Osteoblast (primary cell): ENCODE results near the gene SLC2A3. TPM values are rescaled to one million over a fixed set of nuclear protein-coding genes. Genes with fewer than 3 reads are reported as not detected.
"Not testable (repeated sequence)": the region's sequence is repeated elsewhere in the genome, so short reads cannot be mapped to it uniquely, and the experiment has no call there.

Experiments
- DNase-seq: peaks from one replicate; pipeline ENCODE4 v3.0.0; 2011; ENCODE audit warnings: low spot score, mixed read lengths; ENCODE audit not compliant: insufficient read length; ENCODE audit errors: missing footprints
- H2AFZ ChIP-seq: 2 replicates; pipeline ENCODE4 v1.6.0; 2011; ENCODE audit warnings: mild to moderate bottlenecking, low read length
- H3K27ac ChIP-seq: 2 replicates; pipeline ENCODE4 v1.5.1; 2011; ENCODE audit warnings: mild to moderate bottlenecking, low read depth, low read length, moderate library complexity
- H3K27me3 ChIP-seq: 2 replicates; pipeline ENCODE4 v1.6.0; 2012; ENCODE audit warnings: mild to moderate bottlenecking, control low read depth, inconsistent platforms, low read length, moderate library complexity; ENCODE audit not compliant: insufficient read depth
- H3K36me3 ChIP-seq: 2 replicates; pipeline ENCODE4 v1.5.1; 2011; ENCODE audit warnings: mild to moderate bottlenecking, low read length, control low read depth, moderate library complexity; ENCODE audit not compliant: insufficient read depth
- H3K4me1 ChIP-seq: 2 replicates; pipeline ENCODE4 v1.5.1; 2011; ENCODE audit warnings: mild to moderate bottlenecking, low read length, control low read depth, moderate library complexity; ENCODE audit not compliant: insufficient read depth
- H3K4me2 ChIP-seq: 2 replicates; pipeline ENCODE4 v1.6.0; 2011; ENCODE audit warnings: mild to moderate bottlenecking, low read length; ENCODE audit not compliant: insufficient read depth
- H3K4me3 ChIP-seq: fragments of 200-600 bp; sonication (generic); 3 replicates; pipeline ENCODE4 v1.5.1; 2012; ENCODE audit warnings: mild to moderate bottlenecking, low read length, inconsistent platforms; ENCODE audit not compliant: insufficient read depth
- H3K79me2 ChIP-seq: 2 replicates; pipeline ENCODE4 v1.6.0; 2012; ENCODE audit warnings: mild to moderate bottlenecking, low read length, control low read depth, inconsistent platforms; ENCODE audit not compliant: insufficient read depth
- H3K9me3 ChIP-seq: 2 replicates; pipeline ENCODE4 v1.5.1; 2011; ENCODE audit warnings: low read depth, low read length, control low read depth
- H4K20me1 ChIP-seq: 2 replicates; pipeline ENCODE4 v1.6.0; 2012; ENCODE audit warnings: mild to moderate bottlenecking, low read length, control low read depth; ENCODE audit not compliant: insufficient read depth
- total RNA-seq: library from RNA; depleted of rRNA; stranded (reverse); fragments of >200 nt; gene quantifications from 2 replicates; pipeline ENCODE4 v1.2.3, GENCODE V29; 2012
- TF ChIP-seq, protein P1 (sequence below): IDR thresholded peaks from 2 replicates; pipeline ENCODE4 v1.5.1; 2011; ENCODE audit warnings: mild to moderate bottlenecking, low read depth, low read length, moderate library complexity; ENCODE audit errors: extremely low read depth

SLC2A3 gene
- total RNA-seq, 1 donor: 143 TPM

DNA sequence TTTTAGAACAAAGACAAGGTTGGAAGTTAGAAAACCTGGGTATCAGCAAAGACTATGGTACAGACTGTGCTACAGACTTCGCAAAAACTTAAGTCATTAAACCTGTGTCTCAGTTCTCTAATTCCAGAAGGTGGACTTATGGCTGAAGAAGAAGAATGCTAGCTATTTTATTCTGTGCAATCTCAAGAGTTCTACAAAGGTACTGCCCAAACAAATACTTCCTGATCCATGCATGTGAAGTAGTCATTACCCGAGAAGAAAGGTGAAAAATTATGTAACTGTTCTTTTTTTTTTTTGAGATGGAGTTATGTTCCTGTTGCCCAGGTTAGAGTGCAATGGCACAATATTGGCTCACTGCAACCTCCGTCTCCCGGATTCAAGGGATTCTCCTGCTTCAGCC, 45.5 kb upstream of the SLC2A3 start:
- H4K20me1 ChIP-seq: no peaks in the 10 kb centered on the region
- H3K4me2 ChIP-seq: no peak overlapping the region
- no peaks in the 10 kb centered on the region for H3K4me1 ChIP-seq
- H2AFZ ChIP-seq: no peak overlapping the region
- no peaks in the 10 kb centered on the region for H3K79me2 ChIP-seq
- TF ChIP-seq, protein P1, sequence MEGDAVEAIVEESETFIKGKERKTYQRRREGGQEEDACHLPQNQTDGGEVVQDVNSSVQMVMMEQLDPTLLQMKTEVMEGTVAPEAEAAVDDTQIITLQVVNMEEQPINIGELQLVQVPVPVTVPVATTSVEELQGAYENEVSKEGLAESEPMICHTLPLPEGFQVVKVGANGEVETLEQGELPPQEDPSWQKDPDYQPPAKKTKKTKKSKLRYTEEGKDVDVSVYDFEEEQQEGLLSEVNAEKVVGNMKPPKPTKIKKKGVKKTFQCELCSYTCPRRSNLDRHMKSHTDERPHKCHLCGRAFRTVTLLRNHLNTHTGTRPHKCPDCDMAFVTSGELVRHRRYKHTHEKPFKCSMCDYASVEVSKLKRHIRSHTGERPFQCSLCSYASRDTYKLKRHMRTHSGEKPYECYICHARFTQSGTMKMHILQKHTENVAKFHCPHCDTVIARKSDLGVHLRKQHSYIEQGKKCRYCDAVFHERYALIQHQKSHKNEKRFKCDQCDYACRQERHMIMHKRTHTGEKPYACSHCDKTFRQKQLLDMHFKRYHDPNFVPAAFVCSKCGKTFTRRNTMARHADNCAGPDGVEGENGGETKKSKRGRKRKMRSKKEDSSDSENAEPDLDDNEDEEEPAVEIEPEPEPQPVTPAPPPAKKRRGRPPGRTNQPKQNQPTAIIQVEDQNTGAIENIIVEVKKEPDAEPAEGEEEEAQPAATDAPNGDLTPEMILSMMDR: no peak
- DNase-seq: no peak
- no peak overlapping the region for H3K4me3 ChIP-seq
- H3K36me3 ChIP-seq: no peaks in the 10 kb centered on the region
- no peak overlapping the region for H3K27ac ChIP-seq
- H3K27me3 ChIP-seq: no peaks in the 10 kb centered on the region
- no peaks in the 10 kb centered on the region for H3K9me3 ChIP-seq

DNA sequence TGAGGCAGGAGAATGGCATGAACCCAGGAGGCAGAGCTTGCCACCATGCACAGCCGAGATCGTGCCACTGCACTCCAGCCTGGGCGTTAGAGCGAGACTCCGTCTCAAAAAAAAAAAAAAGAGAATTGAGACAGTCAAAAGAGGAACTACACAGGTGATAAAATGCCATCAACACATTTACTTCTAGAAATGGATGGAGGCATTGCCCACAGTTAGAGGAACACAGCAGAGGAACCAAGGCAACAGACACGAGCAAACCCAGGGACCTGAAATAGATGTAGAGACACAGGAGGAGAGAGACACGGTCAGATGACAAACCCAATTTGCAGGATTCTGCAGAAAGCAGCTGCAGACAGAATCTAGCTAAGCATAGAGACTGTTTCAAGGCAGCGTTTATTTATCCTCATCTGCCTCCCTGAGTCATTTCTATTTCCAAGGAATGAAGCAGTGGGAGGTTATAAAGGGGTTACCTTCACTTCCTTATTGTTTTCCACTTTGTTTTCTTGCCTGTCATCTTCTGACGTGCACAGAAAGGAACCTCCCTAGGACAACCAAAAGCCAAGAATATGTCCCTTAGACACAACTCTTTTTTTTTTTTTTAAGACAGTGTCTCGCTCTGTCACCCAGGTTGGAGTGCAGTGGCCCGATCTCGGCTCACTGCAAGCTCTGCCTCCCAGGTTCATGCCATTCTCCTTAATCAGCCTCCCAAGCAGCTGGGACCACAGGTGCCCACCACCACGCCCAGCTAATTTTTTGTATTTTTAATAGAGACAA, 41.6 kb upstream of the SLC2A3 start:
- H3K27ac ChIP-seq, H3K36me3 ChIP-seq, H3K4me3 ChIP-seq, H3K9me3 ChIP-seq, H2AFZ ChIP-seq, H3K4me1 ChIP-seq, H4K20me1 ChIP-seq, DNase-seq, H3K79me2 ChIP-seq, H3K27me3 ChIP-seq, H3K4me2 ChIP-seq: not testable (repeated sequence)

DNA sequence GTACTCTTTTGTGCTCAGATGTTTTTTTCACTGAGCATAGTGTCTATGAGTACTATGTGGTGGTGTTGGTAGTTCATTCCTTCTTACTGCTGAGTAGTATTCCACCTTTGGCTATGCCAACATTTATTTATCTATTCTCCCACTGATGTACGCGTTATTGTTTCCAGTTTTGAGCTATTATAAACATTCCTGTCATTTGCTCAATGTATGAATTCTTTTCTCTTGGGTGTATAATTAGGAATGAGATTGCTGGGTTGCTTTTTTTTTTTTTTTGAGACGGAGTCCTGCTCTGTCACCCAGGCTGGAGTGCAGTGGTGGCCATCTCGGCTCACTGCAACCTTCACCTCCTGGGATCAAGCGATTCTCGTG, 37.5 kb upstream of the SLC2A3 start:
- no peaks in the 10 kb centered on the region for H3K27me3 ChIP-seq
- H2AFZ ChIP-seq: no peak overlapping the region
- H3K9me3 ChIP-seq: no peaks in the 10 kb centered on the region
- H3K4me1 ChIP-seq: peaks cover 8% of the 10 kb centered on the region
- no peak overlapping the region for H3K4me2 ChIP-seq
- H3K36me3 ChIP-seq: no peaks in the 10 kb centered on the region
- no peak overlapping the region for H3K27ac ChIP-seq
- H3K79me2 ChIP-seq: no peaks in the 10 kb centered on the region
- peak; percentile 48 for DNase-seq
- no peaks in the 10 kb centered on the region for H4K20me1 ChIP-seq
- TF ChIP-seq, protein P1: no peak
- H3K4me3 ChIP-seq: no peak overlapping the region

DNA sequence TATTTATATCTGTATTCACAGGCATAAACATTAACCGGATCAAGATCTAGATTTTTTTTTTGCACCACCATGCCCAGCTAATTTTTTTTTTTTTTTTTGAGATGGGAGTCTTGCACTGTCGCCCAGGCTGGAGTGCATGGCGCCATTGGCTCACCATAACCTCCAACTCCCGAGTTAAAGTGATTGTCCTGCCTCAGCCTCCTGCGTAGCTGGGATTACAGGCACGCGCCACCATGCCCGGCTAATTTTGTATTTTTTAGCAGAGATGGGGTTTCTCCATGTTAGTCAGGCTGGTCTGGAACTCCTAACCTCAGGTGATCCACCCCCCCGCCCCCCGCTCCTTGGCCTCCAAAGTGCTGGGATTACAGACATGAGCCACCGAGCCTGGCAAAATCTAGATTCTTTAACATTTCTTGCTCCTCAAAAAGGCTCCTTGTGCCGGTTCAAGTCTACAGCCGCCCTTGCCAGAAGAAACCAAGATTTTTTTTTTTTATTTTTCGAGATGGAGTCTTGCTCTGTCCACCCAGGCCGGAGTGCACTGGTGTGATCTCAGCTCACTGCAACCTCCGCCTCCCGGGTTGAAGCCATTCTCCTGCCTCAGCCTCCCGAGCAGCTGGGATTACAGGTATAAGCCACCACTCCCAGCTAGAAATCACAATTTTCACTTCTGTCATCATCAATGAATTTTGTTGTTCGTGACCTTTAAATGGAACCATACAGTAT, 36.9 kb upstream of the SLC2A3 start:
- Histone ChIP-seq H2AFZ (no peak overlapping the region), H3K27me3 (no peaks in the 10 kb centered on the region), H3K79me2 (no peaks in the 10 kb centered on the region), H3K4me3 (no peak overlapping the region), H3K4me2 (no peak overlapping the region), H3K27ac (no peak overlapping the region), H4K20me1 (no peaks in the 10 kb centered on the region), H3K4me1 (peaks cover 8% of the 10 kb centered on the region), H3K36me3 (no peaks in the 10 kb centered on the region), H3K9me3 (no peaks in the 10 kb centered on the region)
- no peak for DNase-seq
- TF ChIP-seq, protein P1: no peak

DNA sequence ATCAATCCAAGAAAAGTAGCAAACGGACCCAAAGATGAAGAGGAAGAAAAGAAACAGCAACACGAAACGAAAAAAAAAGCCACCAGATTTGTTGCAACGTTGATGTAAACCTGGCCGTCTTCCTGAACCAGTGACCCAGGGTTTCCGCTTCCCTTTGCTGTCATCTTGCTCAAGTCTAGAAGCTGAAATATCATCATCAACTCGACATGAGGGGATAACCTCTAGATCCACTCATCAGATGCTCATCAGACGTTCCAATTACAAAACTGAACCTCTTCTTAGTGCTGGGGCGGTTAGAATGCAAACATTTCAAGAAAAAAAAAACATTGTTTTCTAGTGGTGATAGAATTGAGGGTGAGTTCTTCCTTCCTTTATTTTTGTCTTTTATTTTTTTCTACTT, 36.3 kb upstream of the SLC2A3 start:
- H3K4me2 ChIP-seq, H3K36me3 ChIP-seq, H2AFZ ChIP-seq, H3K27me3 ChIP-seq, H3K27ac ChIP-seq, H3K9me3 ChIP-seq, DNase-seq, H4K20me1 ChIP-seq, H3K4me1 ChIP-seq, H3K79me2 ChIP-seq, H3K4me3 ChIP-seq: not testable (repeated sequence)

DNA sequence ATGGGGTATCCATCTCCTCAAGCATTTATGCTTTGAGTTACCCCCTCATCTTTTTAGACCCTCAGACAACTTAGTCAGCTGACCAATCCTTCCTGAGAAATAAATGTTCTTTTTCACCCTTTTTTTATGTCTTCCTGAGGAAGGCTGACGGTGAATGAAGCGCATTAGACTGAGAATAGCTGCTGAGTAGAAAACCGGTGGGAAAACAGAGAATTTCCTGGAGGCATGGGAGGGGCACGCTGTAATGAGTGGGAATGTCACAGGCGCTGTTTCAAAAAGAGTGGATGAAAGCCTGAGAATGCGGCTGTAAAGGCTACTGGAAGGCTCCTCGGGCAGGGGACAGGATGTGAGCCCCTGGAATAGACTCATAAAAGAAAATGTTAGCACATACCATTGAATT, 35.8 kb upstream of the SLC2A3 start:
- peak overlapping the region; percentile 10 for H3K4me3 ChIP-seq

More for the DNA sequence above, 35.8 kb upstream of the SLC2A3 start:
- not testable (repeated sequence) for H4K20me1 ChIP-seq, H3K9me3 ChIP-seq, H3K27me3 ChIP-seq, H3K36me3 ChIP-seq, H2AFZ ChIP-seq, H3K79me2 ChIP-seq, H3K4me1 ChIP-seq, DNase-seq
- peak overlapping the region; percentile 89 for H3K27ac ChIP-seq
- H3K4me2 ChIP-seq: peak overlapping the region; percentile 94
